ENCODE measurements around the gene ARSH. TPM values are rescaled to one million over a fixed set of nuclear protein-coding genes. Genes with fewer than 3 reads are reported as not detected.

The ARSH gene
- not detected for total RNA-seq

GRCh38 chrX:3006495-3006894 is at the start of gene ARSH:
ARSH (plus strand) TSS chrX:3006546; CDS start chrX:3006613, 67 bp downstream.

Other genes with a start within 250 kb of the ARSH start
- not detected for gene GYG2, start 177.6 kb upstream of the ARSH start, total RNA-seq
- 1 to 10 TPM; 1.8 to 1.9 TPM for gene ARSD, start 77.2 kb upstream of the ARSH start, total RNA-seq
- gene ARSF, start 34.9 kb downstream of the ARSH start, total RNA-seq, result not detected

Measured in activated naive CD4-positive, alpha-beta T cell treated with anti-CD3 and anti-CD28 coated beads, Interleukin-2, amount 10 ng/mL, durations not matched to agents 5 hours and 36 hours (primary cell).